Stimulated activated CD8-positive, alpha-beta memory T cell treated with anti-CD3 and anti-CD28 coated beads, Interleukin-15, amount 100 ng/mL, for 24 hours (primary cell): ENCODE results near the gene KCTD1.

ENCODE experiments used
- DNase-seq: peaks from one replicate; pipeline ENCODE4 v3.0.0-alpha.2; 2020; ENCODE audit warnings: low read depth

The KCTD1 gene

DNA sequence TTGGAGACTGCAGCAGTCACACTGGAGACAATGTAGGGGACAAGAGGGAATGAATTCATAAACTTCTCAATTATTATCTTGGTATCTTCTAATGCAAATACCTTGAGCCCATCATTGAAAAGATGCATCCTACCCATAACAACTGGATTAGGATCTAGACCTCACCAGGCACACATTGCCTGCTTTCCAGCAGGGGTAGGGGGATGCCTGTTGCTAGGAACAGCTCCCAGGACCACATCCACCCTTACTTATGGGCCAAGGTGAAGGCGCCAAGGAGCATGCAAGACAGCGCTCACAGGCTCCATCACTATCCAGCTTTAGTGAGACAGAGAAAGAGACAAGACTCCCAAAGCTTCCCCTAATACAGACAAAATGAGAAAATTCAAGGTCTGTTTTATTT, 24.4 kb downstream of the KCTD1 start:
- no peak for DNase-seq

DNA sequence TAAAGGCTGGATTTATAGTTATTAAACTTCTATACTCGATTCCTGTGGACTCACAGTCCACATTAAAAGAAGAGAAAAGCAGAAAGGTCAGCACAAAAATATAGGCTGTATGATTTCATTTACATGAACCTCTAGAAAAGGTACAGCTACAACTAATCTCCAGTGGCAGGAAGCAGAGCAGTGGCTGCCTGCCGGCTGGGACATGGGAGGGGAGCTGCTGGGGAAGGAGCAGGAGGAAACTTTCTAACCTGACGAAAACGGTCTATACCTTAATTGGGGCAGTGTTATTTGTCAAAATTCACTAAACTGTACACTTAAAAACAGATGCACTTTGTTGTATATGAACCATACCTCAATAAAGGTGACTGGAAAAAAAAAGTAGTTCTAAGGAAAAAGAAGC, 26.7 kb downstream of the KCTD1 start:
- no peak for DNase-seq

DNA sequence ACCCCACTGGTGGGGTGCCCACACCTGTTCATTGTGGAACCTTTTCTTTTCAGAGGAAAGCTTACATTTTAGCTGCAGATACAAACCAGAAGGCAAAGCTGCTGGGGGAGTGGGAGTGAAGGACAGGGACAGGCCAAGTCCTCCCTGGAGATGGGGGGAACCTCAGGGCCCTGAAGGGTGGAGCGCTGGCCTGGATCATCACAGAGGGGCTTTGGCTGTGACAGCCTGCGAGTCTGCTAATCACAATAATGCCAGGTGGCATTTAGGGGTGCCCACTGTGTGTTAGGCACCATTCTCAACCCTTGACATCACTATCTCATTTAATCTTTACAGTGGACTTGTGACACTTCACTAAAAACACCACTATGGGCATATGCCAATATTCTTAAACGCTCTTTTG, 27.4 kb downstream of the KCTD1 start:
- DNase-seq = no peak

DNA sequence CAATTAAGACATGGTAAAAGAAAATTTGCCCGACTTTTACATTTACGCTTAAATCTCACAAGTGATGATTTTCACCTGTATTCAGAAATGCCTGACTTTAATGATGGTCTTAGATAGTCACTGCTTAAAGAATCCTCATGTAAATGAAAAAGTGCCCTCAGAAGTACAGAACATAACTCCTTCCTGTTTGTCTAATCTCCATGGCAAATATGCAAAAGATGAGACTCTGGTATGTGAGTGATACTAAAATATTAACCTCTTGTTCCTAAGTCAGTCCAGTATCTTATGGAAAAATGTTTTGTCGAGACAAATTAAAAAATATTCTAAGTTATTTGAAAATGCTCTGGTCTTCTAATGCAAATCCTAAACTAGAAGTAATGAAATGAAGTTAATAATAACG, 29.2 kb downstream of the KCTD1 start:
- DNase-seq = no peak

DNA sequence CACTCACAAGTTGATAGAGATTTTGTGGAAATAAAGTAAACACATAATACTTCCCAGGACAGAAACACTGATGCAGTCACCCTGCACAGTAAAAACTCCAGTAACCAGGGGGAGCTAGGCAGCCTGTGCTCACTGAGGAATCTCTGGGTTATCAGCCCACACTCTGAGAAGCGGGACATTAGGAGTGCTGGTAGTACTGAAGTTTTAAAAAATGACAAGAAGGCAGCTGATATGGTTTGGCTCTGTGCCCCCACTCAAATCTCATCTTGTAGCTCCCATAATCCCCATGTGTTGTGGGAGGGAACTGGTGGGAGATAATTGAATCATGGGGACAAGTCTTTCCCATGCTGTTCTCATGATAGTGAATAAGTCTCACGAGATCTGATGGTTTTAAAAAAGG, 31.4 kb downstream of the KCTD1 start:
- no peak for DNase-seq

DNA sequence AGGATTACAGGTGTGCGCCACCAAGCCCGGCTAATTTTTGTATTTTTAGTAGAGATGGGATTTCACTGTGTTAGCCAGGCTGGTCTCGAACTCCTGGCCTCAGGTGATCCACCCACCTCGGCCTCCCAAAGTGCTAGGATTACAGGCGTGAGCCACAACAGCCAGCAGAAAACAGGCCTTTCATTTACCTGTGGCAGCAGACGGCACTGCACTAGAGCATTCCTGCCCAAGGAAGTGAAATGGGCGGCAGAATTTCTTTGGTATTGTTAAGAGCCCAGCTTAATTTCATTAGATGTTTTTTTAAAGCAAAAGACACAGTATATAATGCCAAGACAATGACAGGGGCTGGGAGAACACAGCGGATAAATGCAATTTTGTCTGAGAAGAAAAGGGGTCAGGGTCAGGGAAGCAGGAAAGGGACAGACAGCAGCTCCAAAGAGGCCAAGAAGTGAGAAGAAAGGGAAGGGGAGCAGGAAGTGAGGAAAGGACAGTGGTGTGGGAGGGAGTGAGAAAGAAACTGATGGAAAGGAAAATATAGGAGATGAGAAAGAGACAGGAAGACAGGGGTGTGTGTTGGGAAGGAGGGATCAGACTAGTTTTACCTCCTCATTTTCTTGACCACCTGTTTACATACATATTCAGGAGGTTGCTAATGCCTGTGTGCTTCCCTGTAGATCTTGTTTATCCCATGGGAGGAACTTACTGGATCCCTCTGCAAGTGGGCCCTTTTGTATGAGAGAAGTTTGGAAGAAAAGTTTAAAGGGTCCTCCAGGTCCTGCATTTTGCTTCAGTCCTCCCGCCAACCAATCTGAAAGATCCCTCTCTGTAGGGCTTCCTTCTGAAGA, 32.5 kb downstream of the KCTD1 start:
- DNase-seq = no peak

DNA sequence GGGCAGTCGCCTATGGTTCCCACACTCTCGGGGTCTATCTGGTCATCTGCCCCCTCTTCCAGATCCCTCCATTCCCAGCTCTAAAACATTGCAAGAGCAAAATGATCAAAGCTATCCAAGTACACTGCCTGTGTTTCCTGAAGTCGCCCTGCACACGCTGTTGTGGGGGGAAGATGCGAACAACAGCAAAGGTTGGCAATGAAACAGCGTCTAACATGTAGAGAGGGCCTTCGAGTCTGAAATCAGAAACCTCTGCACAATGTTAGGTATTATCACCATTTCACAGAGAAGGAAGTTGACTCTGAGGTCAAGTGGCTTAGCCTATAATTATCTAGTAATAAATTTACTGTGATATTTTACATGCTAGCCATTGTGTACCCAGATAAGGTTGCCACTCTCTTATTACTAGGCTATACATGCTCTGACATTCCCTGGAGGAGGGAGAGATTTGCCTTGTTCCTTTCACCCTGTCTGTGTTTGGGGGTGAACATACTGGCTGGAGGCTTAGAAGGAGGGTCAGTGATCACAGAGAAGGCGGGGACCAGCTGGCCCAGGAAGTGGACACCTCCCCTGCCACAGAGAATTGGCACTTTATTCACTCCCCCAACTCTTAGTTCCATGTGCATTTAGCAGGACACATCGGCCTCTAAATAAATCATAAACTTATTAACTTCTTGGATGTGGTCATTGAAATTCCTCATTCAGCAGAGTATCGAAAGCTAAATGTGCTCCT, 36.8 kb downstream of the KCTD1 start:
- no peak for DNase-seq

DNA sequence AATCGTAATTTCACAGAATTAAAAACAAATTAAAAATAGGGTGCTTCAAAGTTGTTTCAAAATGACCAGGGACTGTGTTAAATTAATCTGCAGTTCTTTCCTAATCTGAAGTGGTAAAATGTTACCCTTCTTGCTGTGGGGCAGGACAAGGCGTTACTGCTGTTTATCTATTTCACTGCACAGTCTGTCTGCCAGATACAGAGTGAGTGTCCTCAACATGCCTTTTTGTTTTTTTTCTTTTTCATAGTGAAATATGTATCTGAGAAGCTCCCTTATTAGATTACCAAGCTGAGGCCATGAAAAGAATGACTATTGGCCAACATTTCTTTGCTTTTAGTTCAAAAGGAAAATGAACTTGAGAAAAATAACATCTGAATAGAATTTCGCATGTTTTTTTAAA, 38.0 kb downstream of the KCTD1 start:
- DNase-seq = no peak

DNA sequence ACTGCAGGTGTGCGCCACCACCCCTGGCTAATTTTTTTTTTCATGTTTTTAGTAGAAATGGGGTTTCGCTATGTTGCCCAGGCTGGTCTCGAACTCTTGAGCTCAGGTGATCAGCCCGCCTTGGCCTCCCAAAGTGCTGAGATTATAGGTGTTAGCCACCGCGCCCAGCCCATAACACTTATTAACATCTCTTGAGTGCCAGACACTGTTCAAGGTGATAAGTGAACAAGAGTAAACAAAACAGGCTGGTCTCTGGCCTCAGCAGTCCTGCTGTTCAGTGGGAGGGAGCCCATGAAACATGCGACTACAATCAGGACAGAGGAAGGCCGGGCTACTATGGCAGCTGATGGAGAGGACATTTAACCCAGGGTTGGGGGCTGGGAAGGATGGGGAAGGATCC, 42.3 kb downstream of the KCTD1 start:
- DNase-seq = no peak

DNA sequence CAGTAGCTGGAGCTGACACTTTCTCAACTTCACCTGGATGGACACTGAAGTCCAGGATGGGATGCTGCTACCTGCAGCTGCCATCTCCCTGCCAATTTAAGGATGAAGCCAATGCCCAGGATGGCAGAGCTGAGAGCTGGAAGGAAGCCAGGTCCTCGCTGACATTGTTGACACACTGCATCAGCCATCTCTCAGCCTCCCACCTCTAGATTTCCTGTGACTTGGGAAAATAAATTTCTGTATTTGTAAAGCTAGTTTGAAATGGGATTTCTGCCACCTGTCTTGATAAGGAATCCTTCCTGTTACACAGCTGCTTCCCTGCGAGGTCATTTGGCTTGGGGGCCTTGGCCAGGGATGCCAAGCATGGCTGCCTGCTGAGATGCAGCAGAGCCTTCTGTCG, 43.5 kb downstream of the KCTD1 start:
- DNase-seq = no peak

DNA sequence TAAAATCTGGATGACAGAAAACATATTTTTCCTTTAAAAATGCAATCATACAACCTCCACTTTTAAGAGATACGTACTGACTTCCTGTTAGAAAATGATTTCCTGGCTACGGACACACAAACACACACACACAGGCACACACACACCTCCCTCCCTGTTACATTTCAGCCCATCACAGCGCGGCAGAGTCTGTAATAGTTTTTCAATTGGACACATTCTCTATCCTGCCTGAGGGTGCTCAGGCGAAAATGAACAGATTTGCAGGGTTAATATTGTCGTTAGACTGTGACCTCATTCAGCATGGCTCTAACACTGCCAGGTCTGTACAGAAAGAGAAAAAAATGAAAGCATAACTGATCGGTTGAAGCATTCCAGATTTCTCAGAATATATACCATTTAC, 45.0 kb downstream of the KCTD1 start:
- DNase-seq = no peak

DNA sequence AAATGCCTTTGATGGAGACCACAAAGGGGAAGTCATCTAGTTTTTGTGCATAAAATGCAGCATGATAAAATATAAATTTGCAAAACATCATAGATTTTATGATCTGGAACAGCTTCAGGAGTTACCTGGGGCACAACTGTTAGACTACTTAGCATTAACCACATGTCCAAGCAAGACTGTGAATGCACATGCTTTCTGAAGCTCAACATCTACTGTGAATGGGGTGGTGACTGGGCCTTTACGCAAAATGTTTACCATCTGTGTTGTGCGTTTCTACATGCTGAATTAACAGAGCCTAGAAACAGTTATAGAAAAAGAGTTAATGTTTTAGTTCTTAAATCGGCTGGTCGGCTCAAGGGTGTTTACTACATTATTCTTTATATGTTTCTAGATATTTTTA, 45.5 kb downstream of the KCTD1 start:
- no peak for DNase-seq

DNA sequence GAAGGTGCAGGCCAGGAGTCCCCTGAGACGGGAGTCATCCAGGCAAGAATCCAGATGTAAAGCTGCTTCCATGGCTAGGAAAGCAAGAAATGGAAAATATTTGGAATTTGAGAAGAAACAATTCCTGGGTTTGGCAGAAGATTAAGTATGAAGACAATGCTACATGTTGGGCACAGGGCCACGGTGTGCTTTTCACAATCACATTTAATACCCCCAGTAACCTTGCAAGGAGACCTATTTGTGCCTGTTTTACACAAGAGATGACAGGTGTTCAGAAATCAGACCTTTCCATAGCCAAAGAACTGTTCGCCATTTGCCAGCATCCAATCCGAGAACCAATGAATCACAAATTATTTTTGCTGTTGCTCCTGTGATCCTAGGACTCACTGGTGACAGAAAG, 50.5 kb downstream of the KCTD1 start:
- no peak for DNase-seq

DNA sequence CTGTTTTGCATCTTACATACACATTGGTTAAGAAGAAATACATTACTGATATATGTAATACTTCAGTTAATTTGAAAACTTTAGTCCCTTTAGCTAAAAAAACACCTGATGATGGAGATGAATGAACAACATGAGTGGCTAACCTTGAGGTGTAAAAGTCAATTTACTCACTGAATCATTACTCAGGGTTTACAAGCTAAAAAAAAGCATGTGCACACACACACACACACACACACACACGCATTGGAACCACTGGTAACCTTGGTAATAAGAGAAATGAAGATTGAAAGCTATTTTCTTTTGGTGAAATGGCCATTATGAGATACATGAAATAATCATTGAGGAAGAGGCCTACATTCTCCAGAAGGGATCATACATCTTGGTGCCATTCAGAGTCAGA, 51.8 kb downstream of the KCTD1 start:
- DNase-seq = no peak

DNA sequence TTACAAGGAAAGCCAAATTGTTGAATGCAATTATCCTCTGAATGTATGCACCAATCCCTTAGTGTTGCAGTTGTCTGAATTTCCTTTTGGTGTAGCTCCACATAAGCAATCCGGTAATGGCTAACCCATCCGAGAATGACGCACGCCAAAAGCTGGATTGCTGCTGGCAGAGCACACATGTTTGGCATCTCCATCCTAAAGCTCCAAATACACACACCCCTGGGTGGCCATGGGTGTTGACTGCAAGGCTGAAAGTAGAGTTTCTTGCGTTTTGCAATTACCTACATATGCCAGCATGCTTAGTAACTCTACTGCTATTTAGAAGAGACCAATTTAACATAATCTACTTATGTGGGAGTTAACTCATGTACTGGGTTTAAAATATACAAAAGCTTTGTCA, 53.1 kb downstream of the KCTD1 start:
- no peak for DNase-seq

DNA sequence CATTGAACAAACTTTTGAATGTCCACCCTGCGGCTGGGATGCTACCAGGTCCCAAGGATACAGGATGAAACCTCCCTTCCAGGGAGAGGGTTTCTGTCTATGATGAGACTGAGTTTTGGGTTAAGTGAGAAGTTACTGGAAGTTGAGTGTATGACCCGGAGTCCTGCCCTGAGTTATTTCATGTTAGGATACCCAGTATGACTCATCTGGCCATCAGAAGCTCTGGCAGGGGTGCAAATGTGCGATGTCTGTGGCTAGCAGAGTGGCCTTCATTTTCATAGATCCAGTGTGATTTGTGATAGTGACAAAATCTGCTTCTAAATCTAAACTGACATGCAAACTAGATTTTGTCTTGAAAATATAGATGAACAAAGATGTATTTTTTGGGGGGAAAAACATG, 55.3 kb downstream of the KCTD1 start:
- DNase-seq = no peak

DNA sequence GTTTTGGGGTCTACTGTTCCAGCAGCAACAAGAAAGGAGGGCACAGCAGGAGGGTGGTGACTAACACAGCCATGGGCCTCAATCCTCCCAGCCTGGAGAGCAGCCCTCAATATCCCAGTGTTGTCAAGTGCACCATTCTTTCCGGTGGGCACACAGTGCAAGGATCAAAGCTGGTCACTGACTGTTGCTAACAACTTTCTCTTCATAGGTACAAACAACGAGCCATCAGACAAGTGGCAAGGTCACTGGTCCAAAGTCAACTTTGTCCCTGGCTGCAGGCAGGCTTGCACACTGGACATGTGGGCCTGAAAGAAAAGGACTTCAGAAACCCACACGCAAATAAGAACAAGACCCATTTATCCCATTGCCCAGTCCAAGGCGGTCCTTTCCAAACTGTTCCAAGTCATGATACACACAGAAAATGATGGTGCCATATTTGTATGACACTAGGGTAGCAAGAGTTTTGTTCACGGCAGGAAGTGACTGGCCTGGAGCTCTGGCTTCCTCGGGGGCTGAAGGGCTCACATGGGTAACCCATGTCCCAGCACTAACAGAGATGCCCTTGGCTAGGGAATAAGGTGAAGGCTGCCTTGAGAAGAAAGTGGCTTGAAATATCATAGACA, 57.0 kb downstream of the KCTD1 start:
- no peak for DNase-seq

DNA sequence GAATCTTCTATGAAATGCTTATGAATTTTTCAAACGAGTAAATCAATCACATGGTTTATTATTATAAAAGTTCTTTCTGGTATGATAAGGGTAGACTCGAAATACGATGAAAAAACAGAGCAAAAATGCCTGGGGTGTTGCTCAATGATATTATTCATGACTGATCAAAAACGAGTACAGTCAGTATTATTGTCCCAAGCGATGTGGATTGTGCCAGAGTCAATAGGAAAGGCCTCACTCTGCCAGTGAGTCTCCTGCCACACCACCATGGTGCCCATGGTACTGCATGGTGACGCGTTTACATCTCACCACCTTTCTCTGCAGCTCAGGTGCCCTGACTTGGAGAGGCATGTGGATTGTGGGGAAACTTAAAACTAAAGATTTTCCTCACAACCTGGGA, 58.5 kb downstream of the KCTD1 start:
- no peak for DNase-seq

DNA sequence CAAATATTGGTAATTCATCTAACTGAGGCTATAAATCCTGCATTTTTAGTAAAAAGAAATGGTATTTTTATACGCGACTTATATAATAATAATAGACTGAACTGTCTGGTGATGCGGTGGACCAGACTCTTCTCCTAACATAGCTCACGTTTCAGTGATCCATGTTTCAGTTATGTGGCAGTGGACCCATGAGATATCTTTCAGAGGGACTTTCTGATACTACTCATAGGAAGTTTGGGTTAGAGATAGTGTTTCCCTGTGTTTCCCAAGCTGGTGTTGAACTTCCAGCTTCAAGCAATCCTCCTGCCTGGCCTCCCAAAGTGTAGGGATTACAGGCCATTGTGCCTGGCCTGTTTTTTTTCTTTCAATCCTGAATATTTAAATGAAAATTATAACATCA, 59.2 kb downstream of the KCTD1 start:
- DNase-seq = no peak

DNA sequence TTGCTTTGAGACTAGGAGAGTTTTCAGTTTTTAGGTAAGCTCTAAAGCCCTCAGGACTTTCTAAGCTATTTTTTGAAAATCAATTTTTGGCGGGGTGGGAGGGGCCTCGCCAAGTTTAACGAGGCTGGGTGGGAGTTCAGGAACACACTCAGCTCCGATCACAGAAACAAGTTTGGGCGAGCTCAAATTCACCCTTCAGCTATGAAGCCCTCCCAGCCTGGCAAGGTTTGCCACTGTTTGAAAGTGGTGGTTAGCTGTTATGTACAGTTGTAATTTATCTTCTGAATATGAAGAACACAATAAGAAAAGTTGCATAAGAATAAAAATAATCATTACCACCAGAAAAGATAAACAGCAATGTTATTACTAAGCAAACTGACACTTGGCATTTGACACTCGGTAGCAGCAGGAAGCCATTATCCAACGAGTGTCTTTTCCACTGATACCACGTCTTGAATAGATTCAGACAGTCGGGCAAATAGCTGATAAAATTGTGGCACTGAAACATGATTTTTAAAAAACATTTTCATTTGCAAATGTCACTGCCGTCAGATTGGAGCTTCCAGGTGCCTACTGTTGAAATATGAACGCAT, 59.8 kb downstream of the KCTD1 start:
- no peak for DNase-seq

DNA sequence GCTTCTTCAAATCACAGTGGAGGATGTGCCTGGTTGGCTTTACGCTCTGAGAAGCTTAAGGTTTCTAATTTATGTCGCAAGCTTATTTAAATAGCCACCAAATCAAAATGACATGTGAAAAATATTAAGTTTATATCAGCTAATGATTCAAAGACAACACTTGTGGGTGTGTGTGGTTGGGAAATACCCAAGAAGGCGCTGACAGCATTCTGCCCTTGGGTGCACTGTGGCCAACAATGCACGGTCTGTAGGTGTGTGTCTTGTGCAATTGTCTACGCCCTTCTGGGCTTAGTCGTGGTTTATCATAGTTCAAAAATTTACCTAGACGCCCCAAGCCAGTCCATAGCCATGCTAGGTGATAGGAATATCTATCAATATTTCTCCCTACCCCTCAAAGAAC, 60.9 kb downstream of the KCTD1 start:
- DNase-seq = no peak

DNA sequence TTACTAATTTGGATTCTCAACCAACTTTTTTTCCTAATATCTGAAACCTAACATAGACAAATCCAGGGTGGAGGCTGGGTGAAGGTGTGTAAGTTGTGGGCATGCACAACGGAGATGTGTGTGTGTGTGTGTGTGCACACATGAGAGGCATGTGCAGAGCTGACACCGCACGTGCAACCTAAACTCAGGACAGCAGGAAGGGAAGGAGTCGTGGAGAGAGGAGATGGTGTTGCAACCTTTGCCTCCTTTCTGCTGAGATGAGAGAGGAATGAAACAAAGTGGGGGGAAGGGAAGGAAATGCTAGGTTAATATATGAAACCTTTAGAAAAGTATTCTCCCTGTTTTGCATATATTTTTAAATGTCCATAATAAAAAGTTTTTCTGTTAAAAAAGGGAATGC, 64.7 kb downstream of the KCTD1 start:
- DNase-seq = no peak

DNA sequence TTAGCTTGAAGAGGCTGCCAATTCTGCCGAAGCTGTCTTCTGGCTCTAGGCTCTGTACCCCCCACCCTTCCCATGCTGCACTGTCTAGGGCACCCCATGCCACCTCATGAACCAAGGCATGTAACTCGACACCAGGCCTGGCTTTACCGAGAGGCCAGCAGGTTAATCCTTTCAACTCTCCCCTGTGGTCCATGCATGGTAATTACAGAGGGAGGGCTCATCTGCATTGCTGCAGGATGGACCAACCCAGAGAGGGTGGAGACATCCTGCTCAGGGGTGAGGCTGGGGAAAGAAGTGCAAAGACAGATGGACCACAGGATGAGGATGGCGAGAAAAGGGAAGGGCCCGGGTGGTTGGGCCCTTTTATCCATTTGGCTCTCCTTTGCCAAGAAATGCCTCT, 65.8 kb downstream of the KCTD1 start:
- DNase-seq = no peak
